GM12872 (cell line): ENCODE results near the gene BTBD16.

Source experiments
- CTCF ChIP-seq: IDR thresholded peaks from 3 replicates; pipeline ENCODE4 v1.5.1; 2011; ENCODE audit warnings: low read depth, mild to moderate bottlenecking, low read length, moderate library complexity; ENCODE audit not compliant: insufficient read depth

BTBD16 gene

GRCh38 chr10:122348935-122349361 is 77.9 kb downstream of the BTBD16 start:
- no peak for TF ChIP-seq CTCF

- no peak for TF ChIP-seq CTCF
Observed at GRCh38 chr10:122349758-122350369, 78.8 kb downstream of the BTBD16 start.

GRCh38 chr10:122350893-122351292 is 79.8 kb downstream of the BTBD16 start:
- TF ChIP-seq CTCF = no peak

GRCh38 chr10:122352817-122353525 is 81.9 kb downstream of the BTBD16 start:
- no peak for TF ChIP-seq CTCF

GRCh38 chr10:122354383-122354782 is 83.3 kb downstream of the BTBD16 start:
- TF ChIP-seq CTCF = no peak

GRCh38 chr10:122357685-122358084 is 86.6 kb downstream of the BTBD16 start:
- TF ChIP-seq CTCF = no peak

GRCh38 chr10:122359621-122360020 is 88.5 kb downstream of the BTBD16 start:
- TF ChIP-seq CTCF = no peak
